Stimulated activated CD8-positive, alpha-beta memory T cell treated with anti-CD3 and anti-CD28 coated beads, Interleukin-4, amount 100 ng/mL, for 24 hours (primary cell): ENCODE results near the gene PLEKHG1.

Experiments
- DNase-seq: peaks from one replicate; pipeline ENCODE4 v3.0.0-alpha.2; 2020; ENCODE audit warnings: low read depth

PLEKHG1 gene

GRCh38 chr6:150599199-150600009 lies at the start of gene PLEKHG1:
Gene PLEKHG1, plus strand, starts transcription at chr6:150599885. Its CDS starts 133,797 bp downstream, at chr6:150733682.
- peak; percentile 32 for DNase-seq

- no peak for DNase-seq
Observed at GRCh38 chr6:150550244-150550643, 49.4 kb upstream of the PLEKHG1 start.

GRCh38 chr6:150557043-150557599 lies 42.6 kb upstream of the PLEKHG1 start:
- DNase-seq, result no peak

GRCh38 chr6:150560004-150560883 lies 39.4 kb upstream of the PLEKHG1 start:
- no peak for DNase-seq

- no peak for DNase-seq
Observed at GRCh38 chr6:150560884-150561219, 38.8 kb upstream of the PLEKHG1 start.

GRCh38 chr6:150565945-150566344 lies 33.7 kb upstream of the PLEKHG1 start:
- no peak for DNase-seq

- no peak for DNase-seq
Observed at GRCh38 chr6:150566486-150566885, 33.2 kb upstream of the PLEKHG1 start.

GRCh38 chr6:150567380-150567779 lies 32.3 kb upstream of the PLEKHG1 start:
- no peak for DNase-seq

- DNase-seq, result no peak
Observed at GRCh38 chr6:150567823-150568383, 31.8 kb upstream of the PLEKHG1 start.

GRCh38 chr6:150568560-150568959 lies 31.1 kb upstream of the PLEKHG1 start:
- DNase-seq, result no peak

GRCh38 chr6:150569161-150569560 lies 30.5 kb upstream of the PLEKHG1 start:
- DNase-seq, result no peak

- no peak for DNase-seq
Observed at GRCh38 chr6:150573041-150573681, 26.5 kb upstream of the PLEKHG1 start.

- no peak for DNase-seq
Observed at GRCh38 chr6:150575836-150576235, 23.8 kb upstream of the PLEKHG1 start.

- no peak for DNase-seq
Observed at GRCh38 chr6:150576651-150577226, 22.9 kb upstream of the PLEKHG1 start.

GRCh38 chr6:150579611-150580010 lies 20.1 kb upstream of the PLEKHG1 start:
- DNase-seq, result no peak

GRCh38 chr6:150580489-150580888 lies 19.2 kb upstream of the PLEKHG1 start:
- no peak for DNase-seq

- DNase-seq, result no peak
Observed at GRCh38 chr6:150584065-150584464, 15.6 kb upstream of the PLEKHG1 start.

- DNase-seq, result no peak
Observed at GRCh38 chr6:150584596-150584995, 15.1 kb upstream of the PLEKHG1 start.

- no peak for DNase-seq
Observed at GRCh38 chr6:150586850-150587359, 12.8 kb upstream of the PLEKHG1 start.

GRCh38 chr6:150587637-150588036 lies 12.0 kb upstream of the PLEKHG1 start:
- no peak for DNase-seq

- no peak for DNase-seq
Observed at GRCh38 chr6:150588888-150589499, 10.7 kb upstream of the PLEKHG1 start.
